H1 (cell line): ENCODE results near the gene DCDC2C. TPM values are rescaled to one million over a fixed set of nuclear protein-coding genes. Genes with fewer than 3 reads are reported as not detected.

Experiments
- CTCF ChIA-PET: fragments of 300-600 bp; sonication (Branson Sonifier 250); formaldehyde crosslinking; loops from one replicate; lab custom pipeline; 2021; ENCODE audit not compliant: partially characterized antibody; lab: Charles Lee
- POLR2A ChIA-PET: fragments of 300-600 bp; sonication (Branson Sonifier 250); formaldehyde crosslinking; loops from one replicate; lab custom pipeline; 2021; ENCODE audit warnings: inconsistent platforms; ENCODE audit not compliant: partially characterized antibody; lab: Charles Lee
- DNase-seq, 2 experiments: peaks; one replicate each; pipeline versions ENCODE4 v3.0.0 to v3.0.0-alpha.2; 2010 to 2022; ENCODE audit warnings: low spot score in 2 of 2, low read depth in 1 of 2, mixed read lengths in 1 of 2
- FAIRE-seq: peaks from 2 replicates; lab custom pipeline; 2011; peaks lifted over from hg19 to GRCh38; lab: Jason Lieb, UNC
- H2AFZ ChIP-seq: 2 replicates; pipeline ENCODE4 v1.8.1; 2012; ENCODE audit warnings: low read length, inconsistent platforms
- H2AK5ac ChIP-seq: 2 replicates; pipeline ENCODE4 v1.6.1; 2013; ENCODE audit warnings: low read depth, low read length
- H2BK120ac ChIP-seq: replicated peaks from 2 replicates; pipeline ENCODE3; 2013; ENCODE audit warnings: low read depth, low read length, inconsistent platforms
- H2BK12ac ChIP-seq: 2 replicates; pipeline ENCODE4 v1.6.1; 2013; ENCODE audit warnings: low read depth, low read length
- H2BK15ac ChIP-seq: 2 replicates; pipeline ENCODE4 v1.6.1; 2013; ENCODE audit warnings: low read length
- H2BK20ac ChIP-seq: 2 replicates; pipeline ENCODE4 v1.6.1; 2013; ENCODE audit warnings: low read length
- H2BK5ac ChIP-seq: 2 replicates; pipeline ENCODE4 v1.6.1; 2013; ENCODE audit warnings: low read depth, low read length
- H3K14ac ChIP-seq: 2 replicates; pipeline ENCODE4 v1.6.1; 2013; ENCODE audit warnings: inconsistent platforms; ENCODE audit not compliant: insufficient read length
- H3K18ac ChIP-seq: 2 replicates; pipeline ENCODE4 v1.6.1; 2013; ENCODE audit warnings: low read length; ENCODE audit errors: extremely low read depth
- H3K23ac ChIP-seq: 2 replicates; pipeline ENCODE4 v1.6.1; 2013; ENCODE audit warnings: inconsistent platforms; ENCODE audit not compliant: insufficient read length
- H3K23me2 ChIP-seq: 2 replicates; pipeline ENCODE4 v1.6.1; 2013; ENCODE audit warnings: low read depth, low read length
- H3K27ac ChIP-seq: 2 replicates; pipeline ENCODE4 v1.6.1; 2011; ENCODE audit warnings: low read depth, low read length, inconsistent platforms
- H3K27me3 ChIP-seq, 4 experiments: replicated peaks in 1 of 4; 1 replicate in 1 of 4; 2 replicates in 3 of 4; pipeline versions ENCODE4 v1.6.1 to v1.8.1; 2011 to 2013; ENCODE audit warnings: low read length in 3 of 4, mild to moderate bottlenecking in 3 of 4, inconsistent platforms in 2 of 4, mixed read lengths in 2 of 4, moderate library complexity in 1 of 4; ENCODE audit not compliant: control insufficient read depth in 3 of 4, insufficient read depth in 3 of 4; ENCODE audit errors: extremely low read depth in 1 of 4
- H3K36me3 ChIP-seq, 4 experiments: 2 replicates each; pipeline versions ENCODE4 v1.6.1 to v1.8.1; 2011 to 2013; ENCODE audit warnings: mild to moderate bottlenecking in 4 of 4, low read length in 3 of 4, moderate library complexity in 2 of 4, control low read depth in 1 of 4, inconsistent platforms in 1 of 4; ENCODE audit not compliant: insufficient read depth in 4 of 4, control insufficient read depth in 2 of 4
- H3K4ac ChIP-seq: replicated peaks from 2 replicates; pipeline ENCODE3; 2013; ENCODE audit warnings: low read length, low read depth, mixed read lengths, inconsistent platforms; ENCODE audit not compliant: insufficient read length
- H3K4me1 ChIP-seq, 4 experiments: replicated peaks in 1 of 4; 1 replicate in 1 of 4; 2 replicates in 3 of 4; pipeline versions ENCODE4 v1.6.1 to v1.8.1; 2011 to 2013; ENCODE audit warnings: low read length in 3 of 4, inconsistent platforms in 2 of 4, mixed read lengths in 1 of 4; ENCODE audit not compliant: insufficient read depth in 4 of 4, control insufficient read depth in 3 of 4
- H3K4me2 ChIP-seq, 2 experiments: 2 replicates each; pipeline versions ENCODE4 v1.6.1 to v1.8.1; 2011 to 2013; ENCODE audit warnings: low read depth in 2 of 2, low read length in 2 of 2, control low read depth in 1 of 2, inconsistent platforms in 1 of 2, mild to moderate bottlenecking in 1 of 2; ENCODE audit not compliant: insufficient read depth in 1 of 2
- H3K4me3 ChIP-seq, 4 experiments: fragments of 200-600, 300-600 bp in 1 of 4; sonication (generic), shearing (Covaris generic), sonication (Bioruptor Twin) in 1 of 4; 2 replicates each; pipeline versions ENCODE4 v1.5.1 to v1.8.1; 2011 to 2016; ENCODE audit warnings: low read length in 4 of 4, low read depth in 3 of 4, control low read depth in 2 of 4, inconsistent platforms in 2 of 4, mild to moderate bottlenecking in 2 of 4, mixed read lengths in 1 of 4, moderate library complexity in 1 of 4; ENCODE audit not compliant: insufficient read depth in 2 of 4; ENCODE audit errors: extremely low read depth in 1 of 4
- H3K56ac ChIP-seq: replicated peaks from 2 replicates; pipeline ENCODE3; 2013; ENCODE audit warnings: low read depth, mild to moderate bottlenecking, mixed read lengths, low read length, inconsistent platforms; ENCODE audit not compliant: insufficient read length
- H3K79me1 ChIP-seq: 2 replicates; pipeline ENCODE4 v1.6.1; 2013; ENCODE audit warnings: low read depth, low read length, control low read depth
- H3K79me2 ChIP-seq, 2 experiments: 2 replicates each; pipeline versions ENCODE4 v1.6.1 to v1.8.1; 2012 to 2013; ENCODE audit warnings: low read length in 2 of 2, mild to moderate bottlenecking in 2 of 2, inconsistent platforms in 1 of 2; ENCODE audit not compliant: insufficient read depth in 2 of 2, control insufficient read depth in 1 of 2
- H3K9ac ChIP-seq, 4 experiments: replicated peaks in 1 of 4; 1 replicate in 1 of 4; 2 replicates in 3 of 4; pipeline versions ENCODE4 v1.6.1 to v1.8.1; 2011 to 2013; ENCODE audit warnings: low read depth in 3 of 4, low read length in 3 of 4, control low read depth in 2 of 4, mild to moderate bottlenecking in 2 of 4, moderate library complexity in 2 of 4, inconsistent platforms in 1 of 4; ENCODE audit errors: extremely low read depth in 1 of 4
- H3K9me3 ChIP-seq, 2 experiments: 2 replicates each; pipeline versions ENCODE4 v1.6.1 to v1.8.1; 2012 to 2013; ENCODE audit warnings: mild to moderate bottlenecking in 2 of 2, moderate library complexity in 2 of 2, control low read depth in 1 of 2, inconsistent platforms in 1 of 2, low read depth in 1 of 2, low read length in 1 of 2, mixed read lengths in 1 of 2; ENCODE audit not compliant: insufficient read depth in 2 of 2
- H4K20me1 ChIP-seq, 2 experiments: replicated peaks in 1 of 2; 2 replicates each; pipeline versions ENCODE3 to v1.8.1; 2011 to 2013; ENCODE audit warnings: inconsistent platforms in 2 of 2, low read length in 2 of 2, mild to moderate bottlenecking in 1 of 2; ENCODE audit not compliant: insufficient read depth in 2 of 2, control insufficient read depth in 1 of 2
- H4K5ac ChIP-seq: 2 replicates; pipeline ENCODE4 v1.6.1; 2013; ENCODE audit warnings: low read length, low read depth, mixed read lengths, inconsistent platforms; ENCODE audit not compliant: insufficient read length
- H4K8ac ChIP-seq: 2 replicates; pipeline ENCODE4 v1.8.0; 2013; ENCODE audit warnings: mild to moderate bottlenecking, moderate library complexity, low read length, inconsistent platforms; ENCODE audit not compliant: insufficient read depth; ENCODE audit errors: extremely low read depth
- H4K91ac ChIP-seq: replicated peaks from 2 replicates; pipeline ENCODE3; 2013; ENCODE audit warnings: low read length, mixed read lengths, inconsistent platforms; ENCODE audit not compliant: insufficient read length
- ASH2L ChIP-seq: fragments of 200-600, 300-600 bp; sonication (generic); IDR thresholded peaks from one replicate; pipeline ENCODE4 v1.7.1; 2017; ENCODE audit warnings: low read length
- BACH1 ChIP-seq: IDR thresholded peaks from 2 replicates; pipeline ENCODE4 v1.6.1; 2012; ENCODE audit warnings: low read length, improper control_type of control experiment
- CHD1 ChIP-seq: IDR thresholded peaks from 2 replicates; pipeline ENCODE4 v1.6.1; 2012; ENCODE audit warnings: low read depth, low read length, improper control_type of control experiment
- CHD2 ChIP-seq: IDR thresholded peaks from 2 replicates; pipeline ENCODE4 v1.6.1; 2012; ENCODE audit warnings: low read length, improper control_type of control experiment
- POLR2AphosphoS5 ChIP-seq: IDR thresholded peaks from 2 replicates; pipeline ENCODE4 v1.6.1; 2011; ENCODE audit warnings: low read depth, low read length
- SAP30 ChIP-seq: fragments of 300-600 bp; sonication (generic); IDR thresholded peaks from 2 replicates; pipeline ENCODE4 v1.7.1; 2012; ENCODE audit warnings: low read length, moderate library complexity, mild to moderate bottlenecking, inconsistent platforms; ENCODE audit not compliant: insufficient read depth, insufficient replicate concordance
- SP1 ChIP-seq: IDR thresholded peaks from 2 replicates; pipeline ENCODE4 v1.6.1; 2011; ENCODE audit warnings: low read depth, low read length
- SRF ChIP-seq: IDR thresholded peaks from 2 replicates; pipeline ENCODE4 v1.6.1; 2011; ENCODE audit warnings: mild to moderate bottlenecking, low read depth, low read length, moderate library complexity
- SUZ12 ChIP-seq: fragments of 200-600 bp; sonication (generic); IDR thresholded peaks from 2 replicates; pipeline ENCODE4 v1.6.1; 2012; ENCODE audit warnings: mild to moderate bottlenecking, inconsistent platforms, low read length, moderate library complexity, mixed read lengths
- TAF1 ChIP-seq: IDR thresholded peaks from 2 replicates; pipeline ENCODE4 v1.6.1; 2011; ENCODE audit warnings: mild to moderate bottlenecking, low read depth, low read length
- TAF7 ChIP-seq: optimal IDR thresholded peaks from 2 replicates; pipeline ENCODE3; 2011; ENCODE audit warnings: low read depth, mild to moderate bottlenecking, inconsistent platforms, low read length, moderate library complexity, borderline replicate concordance
- ZNF274 ChIP-seq: IDR thresholded peaks from 2 replicates; pipeline ENCODE4 v1.7.0; 2012; ENCODE audit warnings: low read length, borderline replicate concordance; ENCODE audit errors: extremely low read depth
- WGBS, 2 experiments: shearing (Covaris generic) in 1 of 2; methylation state at CpG; one replicate each; pipeline versions ENCODE4 v1.1.6 to v1.1.7; 2013 to 2015; ENCODE audit warnings: low lambda C conversion rate in 2 of 2, mixed read lengths in 2 of 2, inconsistent platforms in 1 of 2, low coverage in 1 of 2, missing lambda C conversion rate in 1 of 2; ENCODE audit not compliant: insufficient replicate concordance in 2 of 2, insufficient coverage in 1 of 2, insufficient read length in 1 of 2; ENCODE audit errors: extremely low coverage in 1 of 2, missing lambda C conversion rate in 1 of 2; 5-methylcytosine and 5-hydroxymethylcytosine counted together
- polyA plus RNA-seq, 7 experiments: library from polyadenylated mRNA; depleted of rRNA in 3 of 7; stranded (reverse) in 5 of 7; unstranded in 2 of 7; fragments of >200 nt in 5 of 7; fragments of 200-250 nt in 2 of 7; gene quantifications; 1 replicate in 5 of 7; 2 replicates in 1 of 7; 4 replicates in 1 of 7; pipeline versions ENCODE4 v1.2.1 to v1.2.3, GENCODE V29; 2011 to 2013; ENCODE audit warnings: missing spikeins in 2 of 7, mixed read lengths in 2 of 7
- total RNA-seq: library from RNA; stranded (reverse); fragmentation: NEBNext Ultra II Directional; extraction: Animal tissue kit (Norgen Biotek cat#: 25700); gene quantifications from 2 replicates; pipeline ENCODE4 v1.2.1, GENCODE V29; 2021

DCDC2C gene
- total and polyA plus RNA-seq, 2 of the 8 experiments (the other 6 are each of a cell fraction or from before 2014, with no cell fraction given), result 0.50 TPM; not detected in 1

DNA sequence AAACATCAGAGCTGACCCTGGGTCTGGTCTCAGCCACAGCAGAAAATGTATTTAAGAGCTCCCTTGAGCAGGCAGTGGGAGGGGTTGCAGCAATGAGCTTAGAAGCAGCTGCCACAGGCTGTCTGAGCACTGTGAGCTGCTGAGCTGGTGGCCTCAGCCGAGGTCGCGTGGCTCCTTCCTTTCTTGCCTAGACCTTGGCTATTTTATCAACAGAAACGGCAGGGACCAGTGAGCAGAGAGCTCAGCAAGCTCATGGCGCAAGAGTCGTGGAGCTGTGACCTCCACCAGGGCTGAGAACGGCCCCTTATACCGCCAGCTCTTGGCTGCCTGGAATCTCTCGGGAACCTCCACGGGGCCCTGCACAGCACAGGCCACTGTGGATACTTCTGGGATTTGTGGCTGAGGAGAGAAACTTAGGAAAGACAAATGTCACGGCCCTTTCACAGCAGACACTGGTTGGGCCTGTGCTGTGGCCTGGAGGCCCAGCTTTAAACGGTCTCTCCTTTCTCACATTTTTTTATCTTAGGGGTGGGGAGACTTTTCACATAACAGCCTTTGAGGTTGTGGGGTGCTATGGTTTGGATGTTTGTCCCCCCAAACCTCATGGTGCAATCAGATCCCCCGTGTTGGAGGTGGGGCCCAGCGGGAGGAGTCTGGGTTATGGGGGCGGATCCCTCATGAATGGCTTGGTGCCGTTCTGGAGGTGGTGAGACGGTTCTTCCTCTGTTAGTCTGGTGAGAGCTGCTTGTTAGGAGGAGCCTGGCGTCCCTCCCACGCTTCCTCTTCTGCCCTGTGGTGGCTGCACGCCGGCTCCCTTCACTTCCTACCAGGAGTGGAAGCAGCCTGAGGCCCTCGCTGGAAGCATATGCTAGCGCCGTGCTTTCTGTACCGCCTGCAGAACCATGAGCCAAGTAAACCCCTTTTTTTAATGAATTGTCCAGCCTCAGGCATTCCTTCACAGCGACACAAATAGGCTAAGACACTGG lies 43.6 kb upstream of the DCDC2C start:
- no peak overlapping the region for H3K23ac ChIP-seq
- H3K56ac ChIP-seq, result no peak overlapping the region
- peak overlapping the region; percentile 41; the same call in 1 of the 2 replicates for H2BK5ac ChIP-seq
- no peak overlapping the region for H2AK5ac ChIP-seq
- H4K8ac ChIP-seq, result no peak overlapping the region; the same call in 1 of the 2 replicates
- no peaks in the 10 kb centered on the region for H3K9me3 ChIP-seq
- H3K4ac ChIP-seq, result no peak overlapping the region
- H3K27me3 ChIP-seq, result no peaks in the 10 kb centered on the region
- H3K18ac ChIP-seq, result peak overlapping the region; percentile 66
- H2BK12ac ChIP-seq, result peak overlapping the region; percentile 64; the same call in 1 of the 2 replicates
- no peak overlapping the region for H3K14ac ChIP-seq
- H3K4me1 ChIP-seq, result peaks cover 5 to 19% (median 9%) of the 10 kb centered on the region in 4 experiments; a peak in 5 of 7 replicates
- FAIRE-seq (no peak), DNase-seq (no peak)
- POLR2A ChIA-PET, result interaction anchor here (0.7 to 1.1 kb wide), 5 partner anchors 77 to 141 kb away, joined by 3 to 4 read pairs (median 3); partner anchors contain the start of genes RNASEH1 and RPS7
- H3K79me1 ChIP-seq, result no peaks in the 10 kb centered on the region
- no peak overlapping the region for H3K27ac ChIP-seq
- 79% methylated on average over 25 of the region's 26 CpGs; no CpG with 5 or more reads in 1 of the 2 experiments for WGBS, 2 experiments
- H4K5ac ChIP-seq, result no peak overlapping the region
- H2BK20ac ChIP-seq, result 0 out of 2 replicates have a peak overlapping the region, but pooled peaks have one; percentile 15
- peak overlapping the region; percentile 60 for H4K91ac ChIP-seq
- H3K79me2 ChIP-seq, result no peaks in the 10 kb centered on the region
- H2BK120ac ChIP-seq, result peak overlapping the region; percentile 67
- H3K9ac ChIP-seq, result no peak overlapping the region; a peak in 1 of 7 replicates
- H2BK15ac ChIP-seq, result no peak overlapping the region
- H3K4me2 ChIP-seq, result no peak overlapping the region
- no peaks in the 10 kb centered on the region for H3K36me3 ChIP-seq
- CTCF ChIA-PET, result interaction anchor here (1.1 to 1.6 kb wide), 3 partner anchors 9 to 236 kb away, joined by 3 to 9 read pairs (median 3); no protein-coding TSS in a partner anchor
- no peaks in the 10 kb centered on the region for H4K20me1 ChIP-seq
- no peak overlapping the region for H3K4me3 ChIP-seq
- H2AFZ ChIP-seq, result peak overlapping the region; percentile 61
- H3K23me2 ChIP-seq, result no peaks in the 10 kb centered on the region
- no peak for TF ChIP-seq SUZ12
- no peak for TF ChIP-seq TAF1
- no peak for TF ChIP-seq ZNF274
- no peak for TF ChIP-seq CHD1
- TF ChIP-seq BACH1, result no peak
- TF ChIP-seq SAP30, result no peak
- TF ChIP-seq POLR2AphosphoS5, result no peak
- TF ChIP-seq CHD2, result no peak
- TF ChIP-seq SRF, result no peak
- no peak for TF ChIP-seq ASH2L
- TF ChIP-seq SP1, result no peak
- no peak for TF ChIP-seq TAF7
